Suppressor macrophage treated with lipopolysaccharide for 1 hour (primary cell): ENCODE results near the gene DHRS4.
A peak's percentile ranks its signal among the peaks of the same experiment; 100 is the strongest.
"Not testable (repeated sequence)": the region's sequence is repeated elsewhere in the genome, so short reads cannot be mapped to it uniquely, and the experiment has no call there.

Source experiments
- DNase-seq, 3 donors: peaks; one replicate each; pipeline ENCODE4 v3.0.0-alpha.2; 2020 to 2022

DHRS4 gene

GRCh38 chr14:23941669-23942068, 11.9 kb upstream of the DHRS4 start:
- DNase-seq: no peak

GRCh38 chr14:23942587-23942986, 11.0 kb upstream of the DHRS4 start:
- DNase-seq: no peak

GRCh38 chr14:23949069-23949468, 4.5 kb upstream of the DHRS4 start:
- not testable (repeated sequence) for DNase-seq

- DNase-seq: peak in 1 of 3 donors; percentile 6
These were observed 3.0 kb upstream of the DHRS4 start for GRCh38 chr14:23950411-23951135.

- peak in 1 of 3 donors; percentile 10 for DNase-seq
These were observed 2.5 kb upstream of the DHRS4 start for GRCh38 chr14:23951136-23951466.

- peak in 1 of 3 donors; percentile 10 for DNase-seq
These were observed 1.9 kb upstream of the DHRS4 start for GRCh38 chr14:23951590-23952201.

GRCh38 chr14:23953116-23953463, 480 bp upstream of the DHRS4 start:
- DNase-seq: peak in 1 of 3 donors; percentile 14

- not testable (repeated sequence) for DNase-seq
These were observed 677 bp downstream of the DHRS4 start for GRCh38 chr14:23954279-23954614.

GRCh38 chr14:23954965-23955364, 1.4 kb downstream of the DHRS4 start:
- DNase-seq: not testable (repeated sequence)

GRCh38 chr14:23955811-23956210, 2.2 kb downstream of the DHRS4 start:
- peak; percentile 33 to 47 (median 37) for DNase-seq

- not testable (repeated sequence) for DNase-seq
These were observed 4.5 kb downstream of the DHRS4 start for GRCh38 chr14:23957913-23958569.

GRCh38 chr14:23960899-23961298, 7.3 kb downstream of the DHRS4 start:
- not testable (repeated sequence) for DNase-seq

GRCh38 chr14:23961704-23962103, 8.1 kb downstream of the DHRS4 start:
- not testable (repeated sequence) for DNase-seq

GRCh38 chr14:23969130-23969480, 15.5 kb downstream of the DHRS4 start:
- not testable (repeated sequence) for DNase-seq

GRCh38 chr14:23969481-23970282, 16.1 kb downstream of the DHRS4 start:
- peak in 2 of 3 donors; percentile 21 to 59 for DNase-seq

- not testable (repeated sequence) for DNase-seq
These were observed 16.7 kb downstream of the DHRS4 start for GRCh38 chr14:23970283-23970659.

GRCh38 chr14:23973178-23973577, 19.6 kb downstream of the DHRS4 start:
- DNase-seq: not testable (repeated sequence)

GRCh38 chr14:23974041-23974440, 20.5 kb downstream of the DHRS4 start:
- not testable (repeated sequence) for DNase-seq

- DNase-seq: peak in 2 of 3 donors; percentile 34 to 46
These were observed 23.6 kb downstream of the DHRS4 start for GRCh38 chr14:23977208-23977607.

GRCh38 chr14:23981951-23982813, 28.6 kb downstream of the DHRS4 start:
- not testable (repeated sequence) for DNase-seq

- peak in 1 of 3 donors; percentile 14 for DNase-seq
These were observed 31.5 kb downstream of the DHRS4 start for GRCh38 chr14:23984891-23985602.

- peak in 2 of 3 donors; percentile 30 to 31 for DNase-seq
These were observed 34.6 kb downstream of the DHRS4 start for GRCh38 chr14:23988223-23988606.
